Hematopoietic multipotent progenitor cell treated with erythropoietin and hydrocortisone succinate and interleukin-3 and kit ligand, for 4 days (in vitro differentiated cells): ENCODE results near the gene DACH2.

Experiments
- DNase-seq: peaks from one replicate; pipeline ENCODE4 v3.0.0-alpha.2; 2015

The DACH2 gene

DNA sequence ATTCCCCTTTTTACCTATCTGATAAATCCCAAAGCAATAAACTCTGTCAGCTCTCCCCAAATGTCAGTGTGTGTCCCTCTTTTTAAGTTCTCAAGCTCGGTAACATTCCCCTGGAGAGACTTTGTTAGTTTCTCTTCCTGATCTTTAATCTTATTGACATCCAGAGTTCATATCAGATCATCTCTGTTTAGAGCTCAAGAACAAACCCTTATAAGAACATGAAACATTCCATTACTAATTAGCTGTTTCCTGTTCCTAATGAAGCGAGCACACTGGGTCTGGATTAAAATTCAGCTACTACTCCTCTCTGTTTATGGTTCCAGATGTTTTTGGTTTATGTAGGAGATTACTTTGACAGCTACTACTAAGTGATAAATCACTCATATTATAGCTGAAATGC, 681.5 kb downstream of the DACH2 start:
- no peak for DNase-seq

DNA sequence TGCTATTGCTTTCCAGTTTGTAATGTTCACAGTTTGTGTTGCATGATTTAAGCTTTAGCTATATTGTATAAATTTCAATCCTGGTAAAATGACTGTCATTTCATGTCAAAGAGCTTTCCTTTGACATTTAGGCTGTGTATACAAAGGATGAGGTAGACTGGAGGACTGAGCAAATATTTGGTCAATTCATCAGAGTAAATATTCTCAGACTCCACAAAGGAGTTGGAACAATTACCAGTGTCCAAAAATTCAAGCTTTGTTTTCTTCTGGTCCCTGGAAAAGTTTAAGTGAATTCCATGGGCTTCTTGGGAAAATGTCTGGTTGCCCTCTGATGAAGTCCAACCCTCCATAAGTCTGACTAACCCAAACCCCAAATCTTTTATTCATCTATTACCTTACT, 682.4 kb downstream of the DACH2 start:
- no peak for DNase-seq

DNA sequence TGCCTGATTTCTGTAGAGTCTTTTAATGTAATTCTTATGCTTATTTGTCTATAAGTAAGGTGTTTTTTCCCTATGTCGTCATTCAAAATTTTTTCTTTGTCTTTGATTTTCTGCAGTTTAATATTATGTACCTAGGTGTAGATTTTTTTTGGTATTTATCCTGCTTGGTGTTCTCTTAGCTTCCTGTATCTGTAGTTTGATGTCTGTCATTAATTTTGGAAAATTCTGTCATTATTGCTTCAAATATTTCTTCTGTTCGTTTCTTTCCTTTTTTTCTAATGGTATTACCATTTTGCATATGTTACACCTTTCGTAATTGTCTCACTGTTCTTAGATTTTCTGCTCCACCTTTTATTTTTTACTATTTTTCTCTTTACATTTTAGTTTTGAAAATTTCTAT, 696.9 kb downstream of the DACH2 start:
- DNase-seq, result no peak
